Urinary bladder (tissue), 4 donors: ENCODE data around the gene LIPJ. TPM values are rescaled to one million over a fixed set of nuclear protein-coding genes. Genes with fewer than 3 reads are reported as not detected.
A peak's percentile ranks its signal among the peaks of the same experiment; 100 is the strongest.

Experiments
- DNase-seq: peaks from one replicate; pipeline ENCODE4 v3.0.0-alpha.2; 2015; ENCODE audit errors: extremely low spot score
- H3K27ac ChIP-seq: one replicate; pipeline ENCODE4 v1.5.1; 2013; ENCODE audit warnings: low read depth, mild to moderate bottlenecking, moderate library complexity
- H3K36me3 ChIP-seq: one replicate; pipeline ENCODE4 v1.6.1; 2013; ENCODE audit warnings: mild to moderate bottlenecking, moderate library complexity; ENCODE audit not compliant: insufficient read depth
- H3K4me1 ChIP-seq: one replicate; pipeline ENCODE4 v1.6.1; 2013; ENCODE audit warnings: mild to moderate bottlenecking, moderate library complexity; ENCODE audit not compliant: insufficient read depth
- H3K4me3 ChIP-seq: one replicate; pipeline ENCODE4 v1.5.1; 2013; ENCODE audit warnings: low read depth, low read length
- WGBS: extraction: QIAGEN DNeasy Blood & Tissue Kit; methylation state at CpG from one replicate; pipeline ENCODE4 v1.1.7; 2013; 5-methylcytosine and 5-hydroxymethylcytosine counted together
- polyA plus RNA-seq: library from polyadenylated mRNA; stranded (reverse); fragments of 200-250 nt; gene quantifications from one replicate; pipeline ENCODE4 v1.2.3, GENCODE V29; 2013
- small RNA-seq: library from RNA; depleted of rRNA; stranded (forward); fragments of <200 nt; gene quantifications from one replicate; pipeline ENCODE3, GENCODE V24; 2014
- total RNA-seq: library from RNA; depleted of rRNA; stranded (reverse); fragments of >200 nt; gene quantifications from one replicate; pipeline ENCODE4 v1.2.3, GENCODE V29; 2014
- donor health status: healthy with polysubstance abuse.
- donor health status: healthy.

Gene LIPJ
- total and polyA plus RNA-seq, 2 donors = 0.26 TPM; not detected in 1

DNA sequence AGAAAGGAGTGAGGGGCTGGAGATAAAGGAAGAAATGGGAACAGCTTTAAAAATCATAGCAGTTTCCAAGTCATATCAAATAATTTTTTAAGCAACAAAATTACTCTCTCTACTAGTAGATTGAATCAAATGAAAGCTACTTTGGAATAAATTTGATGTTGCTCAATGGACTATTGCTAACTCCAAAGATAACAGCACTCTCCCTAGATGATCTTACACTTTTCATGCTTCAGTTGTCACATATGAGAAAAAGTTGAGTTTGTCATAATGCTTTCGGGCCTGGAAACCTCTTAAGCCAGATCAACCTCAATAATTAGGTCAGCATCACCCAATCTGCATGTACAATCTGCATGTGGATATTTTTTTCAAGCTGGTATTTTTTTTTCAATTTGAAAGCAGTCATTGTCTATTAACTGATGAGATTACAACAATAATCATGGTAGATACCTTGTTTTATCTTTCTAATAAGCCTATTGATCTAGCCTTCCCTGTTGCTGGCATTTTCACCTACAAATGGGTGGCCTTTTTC, 31.3 kb downstream of the LIPJ start:
- Histone ChIP-seq H3K4me3 (no peak overlapping the region), H3K27ac (no peak overlapping the region), H3K4me1 (no peaks in the 10 kb centered on the region), H3K36me3 (no peaks in the 10 kb centered on the region)
- DNase-seq = no peak
- 79% methylated on average over 1 of the region's 1 CpG for WGBS

DNA sequence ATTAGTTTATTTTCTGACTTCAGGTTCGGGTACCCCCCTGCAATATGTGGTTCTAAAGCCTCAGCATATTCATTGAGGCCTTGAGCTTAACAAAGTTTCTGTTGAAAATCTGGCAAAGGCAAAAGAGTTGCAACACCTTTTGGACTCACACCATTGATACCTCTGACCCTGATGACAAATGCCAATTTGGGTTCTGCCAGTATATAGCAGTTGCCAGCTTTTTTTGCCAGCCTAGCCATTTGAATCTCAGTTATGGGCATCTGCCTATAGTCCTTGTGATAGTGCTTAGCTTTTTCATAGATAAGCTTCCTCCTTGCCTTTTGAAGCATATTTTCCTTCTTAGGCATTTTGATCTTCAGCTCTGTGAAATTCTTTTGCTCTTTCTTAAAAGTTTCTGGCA, 31.9 kb downstream of the LIPJ start:
- WGBS = 53% methylated on average over 1 of the region's 1 CpG
- Histone ChIP-seq H3K36me3 (no peaks in the 10 kb centered on the region), H3K4me3 (no peak overlapping the region), H3K27ac (no peak overlapping the region), H3K4me1 (no peaks in the 10 kb centered on the region)
- no peak for DNase-seq

GRCh38 chr10:88620441-88620840, 33.9 kb downstream of the LIPJ start:
- WGBS = 53% methylated on average over 1 of the region's 1 CpG
- H3K4me3 ChIP-seq = no peak overlapping the region
- H3K27ac ChIP-seq = no peak overlapping the region
- DNase-seq = no peak
- no peaks in the 10 kb centered on the region for H3K4me1 ChIP-seq
- no peaks in the 10 kb centered on the region for H3K36me3 ChIP-seq

DNA sequence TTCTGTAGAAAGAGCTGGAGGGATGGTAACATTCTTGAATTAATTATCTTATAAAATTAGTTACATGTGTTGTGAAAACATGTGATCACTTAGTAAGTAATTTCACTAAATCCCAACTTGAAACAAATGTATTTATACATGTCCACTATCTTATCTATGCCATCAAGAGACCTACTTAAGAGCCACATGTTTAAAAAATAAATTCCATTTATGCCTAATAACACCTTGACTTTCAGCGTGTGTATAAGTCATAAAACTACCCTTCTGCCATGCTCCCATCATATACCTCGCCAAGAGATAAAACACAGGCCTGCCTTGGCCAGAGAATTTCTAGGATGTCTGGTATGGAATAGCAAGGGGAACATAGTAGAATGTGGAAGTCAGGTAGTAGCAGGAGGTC, 37.3 kb downstream of the LIPJ start:
- H3K4me1 ChIP-seq = no peaks in the 10 kb centered on the region
- WGBS = 29% methylated on average over 2 of the region's 2 CpGs
- no peak overlapping the region for H3K27ac ChIP-seq
- H3K36me3 ChIP-seq = no peaks in the 10 kb centered on the region
- no peak for DNase-seq
- no peak overlapping the region for H3K4me3 ChIP-seq

DNA sequence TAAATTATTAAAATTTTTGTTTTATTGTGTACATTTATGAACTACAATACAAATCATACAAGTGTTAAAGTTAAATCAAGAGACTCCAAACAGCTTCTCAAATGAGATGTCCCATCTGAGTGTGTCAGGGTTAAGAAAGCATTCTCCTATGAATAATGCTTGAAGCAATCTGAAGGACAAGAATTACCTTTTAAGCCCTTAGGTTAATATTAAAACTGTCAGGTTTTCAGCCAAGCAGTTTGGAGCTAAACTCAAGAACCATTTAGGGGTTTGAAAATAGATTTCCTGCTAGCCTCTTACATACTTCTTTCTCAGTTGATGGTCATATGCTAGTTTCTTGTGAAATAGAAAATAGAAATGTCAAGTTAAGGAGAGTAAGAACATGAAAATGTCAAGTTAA, 38.3 kb downstream of the LIPJ start:
- no peak for DNase-seq
- Histone ChIP-seq H3K4me1 (no peaks in the 10 kb centered on the region), H3K27ac (no peak overlapping the region), H3K4me3 (no peak overlapping the region), H3K36me3 (no peaks in the 10 kb centered on the region)

GRCh38 chr10:88640186-88640585, 53.6 kb downstream of the LIPJ start:
- H3K4me1 ChIP-seq = no peaks in the 10 kb centered on the region
- H3K36me3 ChIP-seq = no peaks in the 10 kb centered on the region
- H3K4me3 ChIP-seq = no peak overlapping the region
- DNase-seq = no peak
- H3K27ac ChIP-seq = no peak overlapping the region
- 21% methylated on average over 2 of the region's 2 CpGs for WGBS

GRCh38 chr10:88642209-88642608, 55.6 kb downstream of the LIPJ start:
- Histone ChIP-seq H3K27ac (no peak overlapping the region), H3K36me3 (no peaks in the 10 kb centered on the region), H3K4me3 (no peak overlapping the region), H3K4me1 (no peaks in the 10 kb centered on the region)
- DNase-seq = no peak
- WGBS = 47% methylated on average over 6 of the region's 6 CpGs

GRCh38 chr10:88642963-88643362, 56.4 kb downstream of the LIPJ start:
- Histone ChIP-seq H3K4me3 (no peak overlapping the region), H3K36me3 (no peaks in the 10 kb centered on the region), H3K4me1 (no peaks in the 10 kb centered on the region), H3K27ac (no peak overlapping the region)
- no peak for DNase-seq

GRCh38 chr10:88647061-88647615, 60.6 kb downstream of the LIPJ start:
- no peaks in the 10 kb centered on the region for H3K36me3 ChIP-seq
- H3K4me1 ChIP-seq = no peaks in the 10 kb centered on the region
- H3K4me3 ChIP-seq = no peak overlapping the region
- H3K27ac ChIP-seq = no peak overlapping the region
- 70% methylated on average over 2 of the region's 2 CpGs for WGBS
- no peak for DNase-seq

DNA sequence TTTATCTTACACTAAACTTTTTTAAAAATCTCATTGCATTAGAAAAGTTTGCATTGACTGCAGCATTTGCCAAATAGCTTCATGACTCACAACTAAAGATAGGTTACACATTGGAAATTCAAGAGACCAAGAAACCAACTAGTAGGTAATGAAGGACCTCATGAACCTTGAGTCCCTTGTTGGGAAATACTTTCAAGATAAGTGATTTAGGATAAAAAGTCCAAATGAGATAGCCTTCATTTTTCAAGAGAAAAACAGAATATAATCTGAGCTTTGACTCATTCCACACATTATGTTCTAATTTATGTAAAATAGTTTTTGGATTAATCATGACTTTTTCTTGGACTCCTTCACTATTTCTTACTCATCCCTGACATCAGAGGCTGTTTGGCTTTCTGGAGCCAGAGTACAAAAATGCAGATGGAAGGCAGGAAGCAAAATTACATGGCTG, 64.6 kb downstream of the LIPJ start:
- no peak overlapping the region for H3K4me3 ChIP-seq
- H3K36me3 ChIP-seq = no peaks in the 10 kb centered on the region
- peak; percentile 4 for DNase-seq
- no peaks in the 10 kb centered on the region for H3K4me1 ChIP-seq
- H3K27ac ChIP-seq = no peak overlapping the region

GRCh38 chr10:88652616-88653015, 66.1 kb downstream of the LIPJ start:
- H3K27ac ChIP-seq = no peak overlapping the region
- DNase-seq = no peak
- H3K4me3 ChIP-seq = no peak overlapping the region
- H3K4me1 ChIP-seq = no peaks in the 10 kb centered on the region
- no peaks in the 10 kb centered on the region for H3K36me3 ChIP-seq
- WGBS = 94% methylated on average over 2 of the region's 2 CpGs

Small RNAs within 50 kb of the gene (small RNA-seq; reads per million reads assigned to genes)
- gene RF00019 = not detected

Other genes with a start within 250 kb of the LIPJ start
- 6.3 TPM for gene RNLS, start 3.4 kb upstream of the LIPJ start, total RNA-seq
- 6.1 TPM for gene RNLS, start 3.4 kb upstream of the LIPJ start, polyA plus RNA-seq
- gene LIPF, start 77.7 kb downstream of the LIPJ start, total RNA-seq = not detected
- gene LIPF, start 77.7 kb downstream of the LIPJ start, polyA plus RNA-seq = not detected
- gene LIPK, start 119.5 kb downstream of the LIPJ start, total RNA-seq = not detected
- gene LIPK, start 119.5 kb downstream of the LIPJ start, polyA plus RNA-seq = not detected
- not detected for gene LIPN, start 173.3 kb downstream of the LIPJ start, total RNA-seq
- 0.06 TPM for gene LIPN, start 173.3 kb downstream of the LIPJ start, polyA plus RNA-seq
- not detected for gene LIPM, start 216.0 kb downstream of the LIPJ start, total RNA-seq
- not detected for gene LIPM, start 216.0 kb downstream of the LIPJ start, polyA plus RNA-seq